ENCODE measurements around the gene CXADR. TPM values are rescaled to one million over a fixed set of nuclear protein-coding genes. Genes with fewer than 3 reads are reported as not detected.

CXADR gene
- total and polyA plus RNA-seq, 9 of the 15 experiments (the other 6 are each of a cell fraction or from before 2014, with no cell fraction given) = 0.01 to 0.41 (median 0.14) TPM

- Histone ChIP-seq H3K4me3 (no peak overlapping the region), H4K20me1 (replicated peaks; ENCODE audit: control insufficient read depth, insufficient read depth, low read length) (no peaks in the 10 kb centered on the region), H3K9ac (ENCODE audit: insufficient read depth in 1 of 2, low read depth in 2 of 2, low read length in 2 of 2) (no peak overlapping the region), H3K9me3 (replicated peaks; ENCODE audit: control insufficient read depth, insufficient read depth, low read depth, low read length) (no peaks in the 10 kb centered on the region), H2AFZ (ENCODE audit: low read depth, low read length) (no peak overlapping the region), H3K27ac (ENCODE audit: extremely low read depth, low read depth, low read length) (no peak overlapping the region), H3K79me2 (ENCODE audit: control insufficient read depth, insufficient read depth, low read length) (no peaks in the 10 kb centered on the region), H3K9me1 (ENCODE audit: control insufficient read depth, insufficient read depth, low read length) (no peaks in the 10 kb centered on the region), H3K36me3 (ENCODE audit: control insufficient read depth, insufficient read depth, low read length) (no peaks in the 10 kb centered on the region), H3K27me3 (ENCODE audit: control insufficient read depth in 2 of 2, insufficient read depth in 2 of 2, low read length in 2 of 2) (no peaks in the 10 kb centered on the region), H3K4me1 (replicated peaks in 1 of 2; ENCODE audit: control insufficient read depth in 2 of 2, insufficient read depth in 2 of 2, low read length in 2 of 2) (no peaks in the 10 kb centered on the region), H3K4me2 (ENCODE audit: insufficient read depth, low read length) (no peak overlapping the region)
- no peak for FAIRE-seq
- in situ Hi-C loops (cut with MboI) (no loop called here), intact Hi-C loops (cut with micrococcal nuclease) (no loop called here)
- CTCF ChIA-PET (ENCODE audit: low intra/inter-chr PET ratio) = no interaction called here
- POLR2A ChIA-PET = no interaction called here
- 0% methylated on average over 2 of the region's 2 CpGs for WGBS (ENCODE audit: insufficient coverage, low coverage, missing lambda C conversion rate)
- no peak for ATAC-seq
- DNase-seq (ENCODE audit: extremely low read depth in 1 of 4, low spot score in 3 of 4) = no peak
- BruUV-seq (replicated peaks) = no TSS peak
- TF ChIP-seq MITF (IDR thresholded peaks at IDR 0.05) = no peak
- TF ChIP-seq DNMT1 (IDR thresholded peaks at IDR 0.05) = no peak
- no peak for TF ChIP-seq ZBTB34 (CRISPR knock-in tag; IDR thresholded peaks at IDR 0.05)
- no peak for TF ChIP-seq EP400 (IDR thresholded peaks at IDR 0.05)
- TF ChIP-seq NONO (IDR thresholded peaks at IDR 0.05; ENCODE audit: low read depth in 2 of 2, low read length in 1 of 2) = no peak
- no peak for TF ChIP-seq PTBP1 (IDR thresholded peaks at IDR 0.05; ENCODE audit: low read depth, low read length)
- no peak for TF ChIP-seq ZNF146 (CRISPR knock-in tag; IDR thresholded peaks at IDR 0.05; ENCODE audit: unreplicated experiment)
- TF ChIP-seq TRIM24 (IDR thresholded peaks at IDR 0.05) = no peak
- no peak for TF ChIP-seq SMAD4 (CRISPR knock-in tag; conservative IDR thresholded peaks at IDR 0.05)
- TF ChIP-seq ZNF609 (CRISPR knock-in tag; IDR thresholded peaks at IDR 0.05; ENCODE audit: borderline replicate concordance) = no peak
- TF ChIP-seq STAT5A (IDR thresholded peaks at IDR 0.05; ENCODE audit: borderline replicate concordance, low read length) = no peak
- no peak for TF ChIP-seq ZNF263 (CRISPR knock-in tag; IDR thresholded peaks at IDR 0.05; ENCODE audit: borderline replicate concordance)
- TF ChIP-seq EWSR1 (IDR thresholded peaks at IDR 0.05; ENCODE audit: borderline replicate concordance, low read depth, partially characterized antibody) = no peak
- no peak for TF ChIP-seq POLR2H (tag; IDR thresholded peaks at IDR 0.05; ENCODE audit: low read depth)
Observed at GRCh38 chr21:17527240-17527639, 14.4 kb downstream of the CXADR start.

Measured in K562 (cell line).